Esophagus squamous epithelium (tissue), 5 donors: ENCODE measurements around the gene ZNF343. TPM values are rescaled to one million over a fixed set of nuclear protein-coding genes. Genes with fewer than 3 reads are reported as not detected.

Experiments
- DNase-seq: peaks from one replicate; lab custom pipeline; 2025; lab: John Stamatoyannopoulos, UW
- H3K27ac ChIP-seq, 4 donors: fragments of 200-600 bp; sonication (generic); one replicate each; pipeline ENCODE4 v1.5.1; 2016 to 2019; ENCODE audit warnings: mild to moderate bottlenecking in 1 of 4
- H3K27me3 ChIP-seq, 4 donors: fragments of 200-600 bp; sonication (generic); 1 replicate in 3 of 4; 2 replicates in 1 of 4; pipeline versions ENCODE4 v1.5.1 to v1.6.0; 2017 to 2021; ENCODE audit warnings: antibody characterized with exemption in 1 of 4
- H3K36me3 ChIP-seq, 3 donors: fragments of 200-600 bp; sonication (generic); one replicate each; pipeline ENCODE4 v1.5.1; 2016 to 2019
- H3K4me1 ChIP-seq, 3 donors: fragments of 200-600 bp; sonication (generic); one replicate each; pipeline ENCODE4 v1.5.1; 2017 to 2019
- H3K4me3 ChIP-seq, 4 donors: fragments of 200-600 bp; sonication (generic); 1 replicate in 3 of 4; 2 replicates in 1 of 4; pipeline ENCODE4 v1.5.1; 2016 to 2019; ENCODE audit warnings: mild to moderate bottlenecking in 2 of 4, moderate library complexity in 1 of 4
- H3K9me3 ChIP-seq, 3 donors: fragments of 200-600 bp; sonication (generic); one replicate each; pipeline ENCODE4 v1.5.1; 2016 to 2019
- CTCF ChIP-seq, 6 experiments: fragments of 450-650 bp in 4 of 6; fragments of 200-600 bp in 2 of 6; sonication (generic) in 2 of 6; IDR thresholded peaks; one replicate each; pipeline ENCODE4 v1.5.1; 2016 to 2019; ENCODE audit warnings: antibody characterized with exemption in 6 of 6, mild to moderate bottlenecking in 4 of 6, moderate library complexity in 4 of 6
- POLR2A ChIP-seq, 4 donors: fragments of 450-650 bp; IDR thresholded peaks; one replicate each; pipeline ENCODE4 v1.6.1; 2017; ENCODE audit warnings: antibody characterized with exemption in 4 of 4, mild to moderate bottlenecking in 4 of 4, moderate library complexity in 3 of 4
- WGBS, 2 donors: methylation state at CpG; one replicate each; pipeline ENCODE4 v1.1.5; 2018; 5-methylcytosine and 5-hydroxymethylcytosine counted together
- intact Hi-C: fragments of 100-400 bp; cut with DNase I; formaldehyde crosslinking; loops from one replicate; pipeline ENCODE4 v1.15.0; 2022
- total RNA-seq, 4 donors: library from RNA; depleted of rRNA; stranded (reverse); fragments of >200 nt; gene quantifications; one replicate each; pipeline ENCODE4 v1.1.0, GENCODE V29; 2016
- donor health status: DM: yes; HTN: yes; CAD: no.

ZNF343 gene
- total RNA-seq, 4 donors from 2014 or later, result 4.9 to 13.2 (median 5.4) TPM

DNA sequence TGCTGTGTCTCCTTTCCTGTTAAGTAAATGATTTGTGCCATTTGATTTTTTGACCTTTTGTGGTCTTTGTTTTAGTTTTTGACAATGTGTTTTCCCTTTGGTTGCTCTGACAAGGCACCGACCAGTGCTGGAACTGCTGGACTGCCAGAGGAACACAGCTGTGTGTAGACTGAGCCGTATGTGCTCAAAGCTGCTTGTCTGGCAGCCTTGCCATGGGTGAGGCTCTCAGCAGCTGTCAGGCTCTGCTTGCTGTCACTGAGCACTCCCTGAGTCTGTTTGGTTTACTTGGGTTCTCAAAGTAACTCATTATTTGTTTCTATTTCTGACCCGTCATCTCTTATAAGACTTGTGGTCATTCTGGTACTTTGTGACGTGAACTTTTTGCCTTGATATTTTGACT is 23.1 kb downstream of the ZNF343 start:
- no peaks in the 10 kb centered on the region for H3K4me1 ChIP-seq
- no peaks in the 10 kb centered on the region for H3K9me3 ChIP-seq
- no peak overlapping the region for H3K4me3 ChIP-seq
- H3K36me3 ChIP-seq, result peaks cover 10 to 100% (median 34%) of the 10 kb centered on the region in 3 donors
- no peaks in the 10 kb centered on the region for H3K27me3 ChIP-seq
- WGBS, 2 donors, result 46 to 59% methylated on average over 4 of the region's 4 CpGs
- no peak overlapping the region for H3K27ac ChIP-seq
- no peak for TF ChIP-seq CTCF (IDR thresholded peaks at IDR 0.05)
- TF ChIP-seq POLR2A (IDR thresholded peaks at IDR 0.05), result no peak
- no peak for DNase-seq
- intact Hi-C loops, result no loop called here

- Histone ChIP-seq H3K27ac (no peak overlapping the region), H3K36me3 (peaks cover 10 to 100% (median 34%) of the 10 kb centered on the region in 3 donors), H3K4me3 (no peak overlapping the region), H3K27me3 (no peaks in the 10 kb centered on the region), H3K9me3 (no peaks in the 10 kb centered on the region), H3K4me1 (no peaks in the 10 kb centered on the region)
- TF ChIP-seq CTCF (IDR thresholded peaks at IDR 0.05) (no peak), POLR2A (IDR thresholded peaks at IDR 0.05) (no peak)
- 78 to 93% methylated on average over 2 of the region's 2 CpGs for WGBS, 2 donors
- intact Hi-C loops, result no loop called here
- no peak for DNase-seq
Measured at GRCh38 chr20:2485080-2485479, 23.6 kb downstream of the ZNF343 start.

- no peak overlapping the region for H3K27ac ChIP-seq
- H3K36me3 ChIP-seq, result peaks cover 10 to 92% (median 24%) of the 10 kb centered on the region in 3 donors
- no peaks in the 10 kb centered on the region for H3K4me1 ChIP-seq
- H3K4me3 ChIP-seq, result no peak overlapping the region
- no peaks in the 10 kb centered on the region for H3K9me3 ChIP-seq
- intact Hi-C loops, result no loop called here
- no peaks in the 10 kb centered on the region for H3K27me3 ChIP-seq
- 92 to 95% methylated on average over 12 of the region's 12 CpGs for WGBS, 2 donors
- TF ChIP-seq POLR2A (IDR thresholded peaks at IDR 0.05) (no peak), CTCF (IDR thresholded peaks at IDR 0.05) (no peak)
- no peak for DNase-seq
Measured at GRCh38 chr20:2483504-2483903, 25.2 kb downstream of the ZNF343 start.

DNA sequence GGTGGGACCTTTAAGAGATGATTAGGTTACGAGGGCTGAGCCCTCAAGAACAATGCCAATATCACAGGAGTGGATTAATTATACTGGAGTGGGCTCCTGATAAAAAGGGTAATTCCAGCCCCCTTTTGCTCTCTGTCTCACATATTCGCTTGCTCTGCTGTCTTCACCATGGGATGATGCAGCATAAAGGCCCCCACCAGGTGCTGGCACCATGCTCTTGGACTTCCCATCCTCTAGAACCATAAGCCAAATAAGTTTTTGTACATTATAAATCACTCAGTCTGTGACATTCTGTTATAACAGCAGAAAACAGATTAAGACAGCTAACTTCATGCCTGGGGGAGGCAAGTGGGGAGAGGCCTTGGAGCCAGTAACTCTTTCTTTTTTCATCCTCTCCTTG is 28.3 kb downstream of the ZNF343 start:
- intact Hi-C loops, result no loop called here
- TF ChIP-seq CTCF (IDR thresholded peaks at IDR 0.05) (no peak), POLR2A (IDR thresholded peaks at IDR 0.05) (no peak)
- Histone ChIP-seq H3K36me3 (peaks cover 10 to 60% (median 15%) of the 10 kb centered on the region in 3 donors), H3K27ac (no peak overlapping the region), H3K4me3 (no peak overlapping the region), H3K4me1 (no peaks in the 10 kb centered on the region), H3K9me3 (no peaks in the 10 kb centered on the region), H3K27me3 (no peaks in the 10 kb centered on the region)
- 94 to 97% methylated on average over 2 of the region's 2 CpGs for WGBS, 2 donors
- no peak for DNase-seq

DNA sequence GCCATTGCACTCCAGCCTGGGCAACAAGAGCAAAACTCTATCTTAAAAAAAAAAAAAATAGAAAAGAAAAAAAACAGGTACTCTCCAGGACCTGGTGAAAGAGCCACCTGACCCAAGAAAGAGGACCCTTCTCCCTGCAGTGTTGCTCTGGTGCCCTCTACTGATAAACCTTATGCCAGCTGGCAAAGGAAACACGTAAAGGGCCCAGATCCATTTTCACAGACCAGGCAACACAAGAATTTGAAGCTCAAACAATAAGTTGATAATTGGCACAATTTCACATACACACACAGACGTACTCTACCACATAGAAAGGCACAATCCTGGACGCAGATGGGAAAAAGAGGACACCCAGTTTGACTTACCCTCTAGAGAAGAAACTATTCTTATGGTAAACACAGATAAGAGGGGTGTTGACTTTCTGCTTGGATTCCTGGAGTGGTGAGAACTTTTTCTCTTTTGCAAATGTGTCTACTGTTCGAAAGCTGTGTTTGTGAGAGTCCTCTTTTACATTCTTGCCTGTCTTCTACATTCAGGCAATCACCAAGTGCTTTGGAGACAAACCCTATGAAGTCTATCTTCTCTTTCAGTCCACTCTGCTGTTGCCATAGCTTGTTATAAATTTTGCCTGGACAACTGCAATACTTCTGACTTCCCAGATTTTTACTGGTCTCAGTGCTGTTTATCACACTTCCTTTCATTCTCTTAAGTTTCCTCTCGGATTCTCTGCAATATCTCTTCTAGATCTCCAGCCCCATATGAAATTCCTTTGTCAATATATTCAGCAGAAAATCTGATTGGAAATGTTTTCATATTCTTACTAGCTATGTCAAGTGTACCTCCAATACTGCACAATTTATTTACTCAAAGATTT is 31.7 kb downstream of the ZNF343 start:
- Histone ChIP-seq H3K9me3 (no peaks in the 10 kb centered on the region), H3K36me3 (peaks cover 0 to 26% (median 2%) of the 10 kb centered on the region in 3 donors), H3K4me1 (no peaks in the 10 kb centered on the region), H3K4me3 (no peak overlapping the region), H3K27ac (no peak overlapping the region), H3K27me3 (no peaks in the 10 kb centered on the region)
- WGBS, 2 donors, result 82 to 87% methylated on average over 5 of the region's 5 CpGs
- TF ChIP-seq POLR2A (IDR thresholded peaks at IDR 0.05) (no peak), CTCF (IDR thresholded peaks at IDR 0.05) (no peak)
- intact Hi-C loops, result no loop called here
- DNase-seq, result no peak
